Measurements from ENCODE around the gene MPEG1.

MPEG1 gene

DNA sequence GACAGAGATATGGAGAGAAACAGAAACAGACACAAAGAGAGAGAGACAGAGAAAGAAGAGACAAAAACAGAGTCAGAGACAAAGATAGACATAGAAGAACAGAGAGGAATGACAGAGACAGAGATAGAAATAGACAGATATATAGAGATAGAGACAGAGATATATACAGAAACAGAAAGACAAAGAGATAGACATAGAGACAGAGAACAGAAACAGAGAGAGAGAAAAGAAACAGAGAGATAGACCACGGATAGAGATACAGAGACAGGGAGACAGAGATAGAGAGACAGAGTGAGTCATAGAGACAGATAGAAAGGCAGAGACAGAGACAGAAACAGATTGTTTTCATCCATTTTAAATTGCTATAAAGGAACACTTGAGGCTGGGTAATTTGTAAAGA is 12.3 kb upstream of the MPEG1 start:
- Histone ChIP-seq H3K36me3 (replicated peaks; ENCODE audit: insufficient read depth, low read length) (no peaks in the 10 kb centered on the region), H3F3A (ENCODE audit: insufficient read depth, low read length) (no peaks in the 10 kb centered on the region), H3K4me1 (ENCODE audit: low read length) (peaks cover 4% of the 10 kb centered on the region; the same call in 1 of the 2 replicates), H3K27me3 (replicated peaks; ENCODE audit: insufficient read depth, low read length) (no peaks in the 10 kb centered on the region), H3K4me3 (ENCODE audit: low read length) (no peak overlapping the region), H4K20me1 (ENCODE audit: insufficient read depth, low read length) (no peaks in the 10 kb centered on the region), H2AFZ (ENCODE audit: low read length) (no peak overlapping the region), H3K79me2 (ENCODE audit: low read length) (no peaks in the 10 kb centered on the region), H3K4me2 (ENCODE audit: low read depth, low read length) (no peak overlapping the region), H3K9me3 (replicated peaks; ENCODE audit: insufficient read depth, low read length) (no peaks in the 10 kb centered on the region), H3K9me2 (replicated peaks; ENCODE audit: insufficient read depth, low read length) (no peaks in the 10 kb centered on the region), H3K9ac (ENCODE audit: low read length) (no peak overlapping the region), H3K27ac (ENCODE audit: low read length) (no peak overlapping the region)
- DNase-seq = no peak
- TF ChIP-seq, protein P1, sequence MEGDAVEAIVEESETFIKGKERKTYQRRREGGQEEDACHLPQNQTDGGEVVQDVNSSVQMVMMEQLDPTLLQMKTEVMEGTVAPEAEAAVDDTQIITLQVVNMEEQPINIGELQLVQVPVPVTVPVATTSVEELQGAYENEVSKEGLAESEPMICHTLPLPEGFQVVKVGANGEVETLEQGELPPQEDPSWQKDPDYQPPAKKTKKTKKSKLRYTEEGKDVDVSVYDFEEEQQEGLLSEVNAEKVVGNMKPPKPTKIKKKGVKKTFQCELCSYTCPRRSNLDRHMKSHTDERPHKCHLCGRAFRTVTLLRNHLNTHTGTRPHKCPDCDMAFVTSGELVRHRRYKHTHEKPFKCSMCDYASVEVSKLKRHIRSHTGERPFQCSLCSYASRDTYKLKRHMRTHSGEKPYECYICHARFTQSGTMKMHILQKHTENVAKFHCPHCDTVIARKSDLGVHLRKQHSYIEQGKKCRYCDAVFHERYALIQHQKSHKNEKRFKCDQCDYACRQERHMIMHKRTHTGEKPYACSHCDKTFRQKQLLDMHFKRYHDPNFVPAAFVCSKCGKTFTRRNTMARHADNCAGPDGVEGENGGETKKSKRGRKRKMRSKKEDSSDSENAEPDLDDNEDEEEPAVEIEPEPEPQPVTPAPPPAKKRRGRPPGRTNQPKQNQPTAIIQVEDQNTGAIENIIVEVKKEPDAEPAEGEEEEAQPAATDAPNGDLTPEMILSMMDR (IDR thresholded peaks at IDR 0.05; ENCODE audit: low read length) = no peak
- no peak for TF ChIP-seq EZH2phosphoT487 (IDR thresholded peaks at IDR 0.05; ENCODE audit: low read length)
- no peak for TF ChIP-seq EZH2 (optimal IDR thresholded peaks at IDR 0.05; ENCODE audit: low read depth, low read length)

DNA sequence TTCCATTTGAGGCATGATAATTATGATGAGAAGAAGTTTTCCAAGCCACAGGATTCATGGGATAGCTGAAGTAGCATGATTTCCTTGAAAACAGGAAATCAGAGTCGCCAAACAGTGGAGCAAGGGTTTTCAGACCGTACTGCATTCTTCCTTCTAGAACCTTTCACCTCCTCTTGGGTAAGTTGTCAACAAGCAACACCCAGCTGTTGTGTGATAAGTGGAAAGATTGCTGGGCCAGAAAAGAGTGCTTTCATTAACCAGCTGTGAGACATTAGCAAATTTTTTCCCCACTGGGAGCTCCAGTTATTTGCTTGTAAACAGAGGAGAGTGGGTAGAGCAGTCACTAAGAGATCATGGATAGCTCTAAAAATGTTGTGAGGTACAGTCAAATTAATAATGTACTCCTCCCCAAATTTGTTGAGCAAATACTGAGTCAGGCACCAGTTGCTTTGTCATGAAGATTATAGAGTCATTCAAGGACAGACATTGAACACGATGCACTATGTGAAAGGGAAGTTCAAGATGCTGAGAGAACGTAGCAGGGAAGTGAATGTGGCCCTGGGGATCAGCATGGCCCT is 11.7 kb upstream of the MPEG1 start:
- TF ChIP-seq EZH2 (optimal IDR thresholded peaks at IDR 0.05; ENCODE audit: low read depth, low read length) = no peak
- TF ChIP-seq, protein P1 (IDR thresholded peaks at IDR 0.05; ENCODE audit: low read length) = no peak
- no peak for TF ChIP-seq EZH2phosphoT487 (IDR thresholded peaks at IDR 0.05; ENCODE audit: low read length)
- DNase-seq = no peak
- no peak overlapping the region for H3K27ac ChIP-seq (ENCODE audit: low read length)

DNA sequence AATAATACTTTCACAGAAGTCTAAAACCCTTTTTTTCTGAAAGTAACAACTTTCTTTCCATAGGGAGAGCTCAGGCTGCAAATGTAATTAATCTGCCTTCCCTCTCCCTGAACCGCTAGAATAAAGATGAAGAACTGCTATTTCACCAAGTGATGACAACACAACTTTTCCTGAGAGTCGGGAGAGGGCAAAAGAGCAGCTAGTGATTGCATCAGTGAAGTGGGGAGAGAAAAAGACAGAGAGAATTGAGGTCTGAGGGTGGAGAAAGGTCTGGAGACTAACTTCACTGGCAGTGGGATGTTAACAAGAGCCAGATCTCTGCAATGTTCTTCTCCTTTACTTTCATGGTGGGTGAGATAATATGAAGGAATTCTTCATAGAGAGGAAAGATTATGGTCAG is 10.9 kb upstream of the MPEG1 start:
- Histone ChIP-seq H3K4me2 (ENCODE audit: low read depth, low read length) (no peak overlapping the region), H3K9me3 (replicated peaks; ENCODE audit: insufficient read depth, low read length) (no peaks in the 10 kb centered on the region), H2AFZ (ENCODE audit: low read length) (no peak overlapping the region), H3K4me1 (ENCODE audit: low read length) (peaks cover 4% of the 10 kb centered on the region; the same call in 1 of the 2 replicates), H3K9ac (ENCODE audit: low read length) (no peak overlapping the region), H3K4me3 (ENCODE audit: low read length) (no peak overlapping the region), H4K20me1 (ENCODE audit: insufficient read depth, low read length) (no peaks in the 10 kb centered on the region), H3K27me3 (replicated peaks; ENCODE audit: insufficient read depth, low read length) (no peaks in the 10 kb centered on the region), H3K36me3 (replicated peaks; ENCODE audit: insufficient read depth, low read length) (no peaks in the 10 kb centered on the region), H3K27ac (ENCODE audit: low read length) (no peak overlapping the region), H3F3A (ENCODE audit: insufficient read depth, low read length) (no peaks in the 10 kb centered on the region), H3K9me2 (replicated peaks; ENCODE audit: insufficient read depth, low read length) (no peaks in the 10 kb centered on the region), H3K79me2 (ENCODE audit: low read length) (no peaks in the 10 kb centered on the region)
- DNase-seq = no peak
- TF ChIP-seq EZH2 (optimal IDR thresholded peaks at IDR 0.05; ENCODE audit: low read depth, low read length) (no peak), EZH2phosphoT487 (IDR thresholded peaks at IDR 0.05; ENCODE audit: low read length) (no peak)
- TF ChIP-seq, protein P1 (IDR thresholded peaks at IDR 0.05; ENCODE audit: low read length) = no peak

More for the DNA sequence above, 11.7 kb upstream of the MPEG1 start:
- no peak overlapping the region for H3K4me3 ChIP-seq (ENCODE audit: low read length)
- H3K9ac ChIP-seq (ENCODE audit: low read length) = no peak overlapping the region
- H2AFZ ChIP-seq (ENCODE audit: low read length) = no peak overlapping the region
- no peaks in the 10 kb centered on the region for H3K27me3 ChIP-seq (replicated peaks; ENCODE audit: insufficient read depth, low read length)
- no peaks in the 10 kb centered on the region for H3K9me3 ChIP-seq (replicated peaks; ENCODE audit: insufficient read depth, low read length)
- no peaks in the 10 kb centered on the region for H4K20me1 ChIP-seq (ENCODE audit: insufficient read depth, low read length)
- peaks cover 4% of the 10 kb centered on the region; the same call in 1 of the 2 replicates for H3K4me1 ChIP-seq (ENCODE audit: low read length)
- no peaks in the 10 kb centered on the region for H3K9me2 ChIP-seq (replicated peaks; ENCODE audit: insufficient read depth, low read length)
- H3K79me2 ChIP-seq (ENCODE audit: low read length) = no peaks in the 10 kb centered on the region
- H3K36me3 ChIP-seq (replicated peaks; ENCODE audit: insufficient read depth, low read length) = no peaks in the 10 kb centered on the region
- no peaks in the 10 kb centered on the region for H3F3A ChIP-seq (ENCODE audit: insufficient read depth, low read length)
- H3K4me2 ChIP-seq (ENCODE audit: low read depth, low read length) = no peak overlapping the region

Measured in MM.1S (cell line).